ENCODE data around the gene TTLL11.

DNA sequence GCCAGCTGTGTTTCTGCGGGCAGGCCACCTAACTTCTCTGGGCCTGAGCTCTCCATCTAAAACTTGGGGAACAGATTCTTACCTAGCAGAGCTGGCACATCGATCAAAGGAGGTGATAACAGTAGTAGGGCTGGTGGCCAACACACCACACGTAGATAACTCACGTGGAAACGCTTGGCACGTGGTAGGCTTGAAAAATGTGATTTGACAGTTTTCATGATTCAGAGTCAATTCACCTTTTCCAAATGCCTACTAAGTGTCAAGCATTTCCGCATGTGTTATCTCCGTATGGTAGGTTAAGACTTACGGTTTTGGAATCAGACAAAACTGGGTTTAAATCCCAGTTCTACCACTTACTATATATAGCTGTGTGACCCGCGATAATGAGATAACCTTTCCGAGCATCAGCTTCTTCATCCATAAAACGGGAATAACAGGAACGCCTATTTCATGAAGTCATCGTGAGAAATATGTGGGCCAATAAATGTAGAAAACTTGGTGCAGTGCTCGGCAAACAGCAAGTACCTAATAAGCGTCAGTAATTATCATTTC lies 41.0 kb upstream of the TTLL11 start:
- TF ChIP-seq, protein P1, sequence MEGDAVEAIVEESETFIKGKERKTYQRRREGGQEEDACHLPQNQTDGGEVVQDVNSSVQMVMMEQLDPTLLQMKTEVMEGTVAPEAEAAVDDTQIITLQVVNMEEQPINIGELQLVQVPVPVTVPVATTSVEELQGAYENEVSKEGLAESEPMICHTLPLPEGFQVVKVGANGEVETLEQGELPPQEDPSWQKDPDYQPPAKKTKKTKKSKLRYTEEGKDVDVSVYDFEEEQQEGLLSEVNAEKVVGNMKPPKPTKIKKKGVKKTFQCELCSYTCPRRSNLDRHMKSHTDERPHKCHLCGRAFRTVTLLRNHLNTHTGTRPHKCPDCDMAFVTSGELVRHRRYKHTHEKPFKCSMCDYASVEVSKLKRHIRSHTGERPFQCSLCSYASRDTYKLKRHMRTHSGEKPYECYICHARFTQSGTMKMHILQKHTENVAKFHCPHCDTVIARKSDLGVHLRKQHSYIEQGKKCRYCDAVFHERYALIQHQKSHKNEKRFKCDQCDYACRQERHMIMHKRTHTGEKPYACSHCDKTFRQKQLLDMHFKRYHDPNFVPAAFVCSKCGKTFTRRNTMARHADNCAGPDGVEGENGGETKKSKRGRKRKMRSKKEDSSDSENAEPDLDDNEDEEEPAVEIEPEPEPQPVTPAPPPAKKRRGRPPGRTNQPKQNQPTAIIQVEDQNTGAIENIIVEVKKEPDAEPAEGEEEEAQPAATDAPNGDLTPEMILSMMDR (conservative IDR thresholded peaks at IDR 0.05) = no peak
- no peak for TF ChIP-seq ZFX (IDR thresholded peaks at IDR 0.05)

Measured in C4-2B (cell line).